HL-60/S4 (cell line): ENCODE measurements around the gene DOCK2.
"Not testable (repeated sequence)": the region's sequence is repeated elsewhere in the genome, so short reads cannot be mapped to it uniquely, and the experiment has no call there.

ENCODE experiments used
- in situ Hi-C: fragments of 300-500 bp; cut with MboI; formaldehyde crosslinking; loops from 2 replicates; pipeline ENCODE4 v1.14.3; 2022; ENCODE audit warnings: low sequenced_read_pairs

DOCK2 gene

DNA sequence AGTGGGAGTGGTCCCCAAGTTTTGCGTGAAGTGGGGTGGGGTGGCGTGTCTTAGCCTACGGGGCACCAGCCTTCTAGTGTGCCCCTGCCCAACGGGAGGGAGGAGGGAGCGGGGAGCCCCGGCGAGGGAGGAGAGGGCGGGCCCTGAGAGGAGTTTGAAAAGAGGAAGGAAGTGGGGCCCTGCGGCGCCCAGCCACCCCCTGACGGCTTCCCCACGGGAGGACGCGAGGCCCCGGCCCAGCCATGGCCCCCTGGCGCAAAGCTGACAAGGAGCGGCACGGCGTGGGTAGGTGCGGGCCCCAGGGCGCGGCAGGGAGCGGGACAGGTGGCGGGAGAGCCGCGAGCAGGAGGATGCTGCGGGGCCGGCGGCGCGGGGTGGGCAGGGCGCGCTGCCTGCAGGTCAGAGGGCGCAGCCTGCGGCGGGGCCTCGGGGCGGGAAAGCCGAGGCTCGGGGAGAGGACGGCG is at the start of gene DOCK2:
Gene DOCK2, plus strand, starts transcription at position 191 of the 464 bp plus-strand sequence. Its CDS starts 52 bp downstream, at position 243.
- in situ Hi-C loops: no loop called here

DNA sequence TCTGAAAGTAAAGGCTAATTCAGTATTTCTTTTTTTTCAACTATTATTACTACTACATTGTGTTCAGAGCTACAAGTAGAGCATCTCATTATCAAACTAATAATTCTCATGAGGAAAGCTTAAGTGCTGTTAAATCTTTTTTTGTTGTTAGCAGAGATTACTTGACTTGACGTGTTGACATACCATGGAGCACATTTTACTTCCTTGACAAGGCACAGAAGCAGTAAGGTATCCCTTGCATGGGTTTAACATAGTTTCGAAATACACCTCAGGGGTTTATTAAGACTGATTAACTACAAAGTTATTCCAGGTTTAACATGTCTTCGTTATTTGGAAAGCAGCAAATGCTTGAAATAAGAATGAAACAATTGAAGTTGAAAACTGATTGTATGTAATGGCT is 46.5 kb upstream of the DOCK2 start:
- in situ Hi-C loops: no loop called here

DNA sequence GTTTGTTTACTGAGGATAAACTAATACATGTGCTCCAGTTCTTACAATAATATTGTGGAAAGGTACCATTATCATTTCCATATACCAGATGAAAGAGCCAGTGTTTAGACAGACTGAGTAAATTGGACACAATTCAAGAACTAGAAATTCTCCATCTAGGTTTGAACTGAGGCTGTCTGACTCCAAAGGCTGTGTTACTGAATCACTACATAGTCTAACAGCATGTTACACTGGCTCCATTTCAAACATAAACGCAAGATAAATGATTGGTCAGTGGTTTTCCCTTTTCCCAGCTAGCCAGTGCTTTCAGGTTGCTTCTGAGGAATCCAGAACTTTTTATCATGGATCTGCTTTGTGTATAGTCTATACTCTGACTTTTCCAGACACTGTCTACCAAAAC is 45.4 kb upstream of the DOCK2 start:
- in situ Hi-C loops: no loop called here

DNA sequence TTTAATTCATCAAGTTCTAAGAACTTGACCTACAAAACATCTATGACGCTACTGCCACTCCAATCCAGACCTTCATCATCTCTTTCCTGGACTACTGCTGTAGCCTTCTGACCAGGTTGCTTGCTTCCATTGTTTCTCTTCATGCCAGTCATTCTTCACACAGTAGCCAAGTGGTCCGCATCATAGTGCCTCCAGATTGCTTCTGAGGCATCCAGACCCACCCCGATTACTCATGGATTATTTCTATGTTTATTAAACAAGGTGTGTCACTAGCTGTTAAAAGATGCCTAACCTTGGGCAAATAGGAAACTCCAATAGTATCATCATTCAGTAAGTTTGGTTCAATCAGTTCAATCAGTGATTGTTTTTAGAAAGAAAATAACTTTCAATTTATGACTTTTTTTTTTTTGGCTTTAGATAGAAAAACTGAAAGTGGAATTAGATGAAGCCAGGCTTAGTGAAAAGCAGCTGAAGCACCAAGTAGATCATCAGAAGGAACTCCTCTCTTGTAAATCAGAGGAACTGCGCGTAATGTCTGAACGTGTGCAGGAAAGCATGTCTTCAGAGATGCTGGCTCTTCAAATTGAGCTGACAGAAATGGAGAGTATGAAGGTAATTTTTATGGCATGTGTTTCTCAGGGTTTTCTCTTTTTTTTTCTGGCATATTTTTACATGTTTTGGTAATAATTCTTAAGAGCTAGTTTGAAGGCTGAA is 44.0 kb upstream of the DOCK2 start:
- in situ Hi-C loops: no loop called here

DNA sequence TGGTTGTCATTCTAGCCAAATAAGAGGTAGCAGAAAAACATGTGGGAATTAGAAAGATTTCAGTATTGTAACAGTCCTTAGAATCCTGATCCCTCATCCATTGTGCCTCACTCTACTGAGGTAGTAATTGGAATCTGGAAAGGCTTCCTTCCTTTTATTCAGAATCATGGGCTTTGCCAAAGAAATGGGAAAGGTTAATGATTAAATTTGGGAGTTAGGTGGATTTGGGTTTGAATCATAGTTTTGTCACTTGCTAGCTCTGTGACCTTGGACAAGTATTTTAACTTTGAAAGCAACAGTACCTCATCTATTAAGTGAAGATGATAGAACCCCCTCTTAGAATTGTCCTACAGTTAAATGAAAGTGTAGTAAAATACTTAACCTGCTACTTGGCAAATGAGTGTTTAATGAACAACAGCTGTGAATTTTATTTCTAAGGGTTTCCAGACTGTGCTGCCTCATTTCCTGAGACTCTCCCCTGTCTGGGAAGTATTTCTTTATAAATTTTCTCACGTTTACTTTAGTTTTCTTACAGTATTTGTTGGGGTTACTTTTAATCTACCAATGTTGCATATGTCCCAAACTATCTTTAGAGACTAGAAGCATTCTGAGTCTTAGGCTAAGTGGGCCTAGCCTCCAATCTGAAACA is 41.8 kb upstream of the DOCK2 start:
- in situ Hi-C loops: no loop called here

DNA sequence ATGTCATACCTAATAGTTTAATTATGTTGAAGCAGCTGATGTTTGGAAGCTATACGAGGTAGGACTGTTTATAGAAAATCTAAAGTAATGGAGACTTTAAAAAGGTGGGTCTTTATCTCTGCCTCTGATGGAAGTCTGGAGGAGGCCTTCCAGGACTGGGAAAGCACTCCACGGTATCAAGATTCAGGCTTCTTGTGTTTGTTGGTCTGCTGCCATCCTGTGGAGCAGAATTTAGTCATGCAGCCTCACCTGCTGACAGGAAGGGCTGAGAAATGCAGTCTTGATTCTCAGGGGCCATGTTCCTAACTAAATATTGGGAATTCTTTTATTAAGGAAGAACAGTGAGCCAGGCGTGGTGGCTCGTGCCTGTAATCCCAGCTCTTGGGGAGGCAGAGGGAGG is 37.6 kb upstream of the DOCK2 start:
- in situ Hi-C loops: no loop called here

DNA sequence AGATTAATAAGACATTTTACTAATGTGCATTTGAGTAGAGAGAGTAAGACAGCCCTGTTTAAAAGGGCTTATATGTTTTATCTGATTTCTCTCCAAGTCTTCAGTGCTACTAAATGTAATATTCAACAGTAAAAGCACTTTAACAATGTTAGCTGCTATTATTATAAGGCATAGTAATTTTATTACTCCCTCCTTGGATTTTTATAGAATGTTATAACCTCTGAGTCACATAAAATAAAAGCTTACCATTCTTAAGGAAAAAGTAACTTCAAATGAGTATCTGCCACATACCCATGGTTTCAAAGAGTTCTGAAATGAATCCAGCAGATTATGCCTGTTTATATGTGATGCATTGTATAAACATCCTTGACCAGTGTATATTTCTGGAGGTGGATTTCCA is 34.5 kb upstream of the DOCK2 start:
- in situ Hi-C loops: no loop called here

DNA sequence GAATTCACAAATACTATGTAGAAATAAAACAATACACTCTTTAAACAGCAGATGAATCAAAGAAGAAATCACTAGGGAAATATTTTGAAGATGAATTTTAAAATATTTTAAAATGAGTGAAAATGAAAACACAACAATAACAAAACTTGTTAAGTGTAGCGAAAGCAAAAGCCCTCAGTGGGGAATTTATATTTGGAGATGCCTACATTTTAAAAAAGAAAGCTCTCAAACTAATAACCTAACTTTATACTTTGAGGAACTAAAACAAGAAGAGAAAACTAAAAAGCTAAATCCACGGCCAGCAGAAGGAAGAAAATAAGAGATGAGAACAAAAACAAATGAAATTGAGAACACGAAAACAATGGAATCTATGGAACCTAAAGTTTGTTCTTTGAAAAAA is 30.8 kb upstream of the DOCK2 start:
- in situ Hi-C loops: no loop called here

DNA sequence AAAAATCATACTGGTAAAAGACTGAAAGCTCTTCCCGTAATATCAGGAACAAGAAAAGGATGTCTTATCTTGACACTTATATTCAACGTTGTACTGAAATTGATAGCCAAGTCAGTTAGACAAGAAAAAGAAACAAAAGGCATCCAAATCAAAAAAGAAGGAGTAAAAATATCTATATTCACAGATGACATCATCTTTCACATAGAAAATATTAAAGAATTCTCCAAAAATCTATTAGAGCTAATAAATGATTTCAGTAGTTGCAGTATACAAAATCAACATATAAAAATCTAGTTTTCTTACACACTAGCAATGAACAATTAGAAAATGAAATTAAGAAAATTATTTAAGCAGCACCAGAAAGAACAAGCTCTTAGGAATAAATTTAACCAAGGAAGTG is 29.2 kb upstream of the DOCK2 start:
- in situ Hi-C loops: no loop called here

DNA sequence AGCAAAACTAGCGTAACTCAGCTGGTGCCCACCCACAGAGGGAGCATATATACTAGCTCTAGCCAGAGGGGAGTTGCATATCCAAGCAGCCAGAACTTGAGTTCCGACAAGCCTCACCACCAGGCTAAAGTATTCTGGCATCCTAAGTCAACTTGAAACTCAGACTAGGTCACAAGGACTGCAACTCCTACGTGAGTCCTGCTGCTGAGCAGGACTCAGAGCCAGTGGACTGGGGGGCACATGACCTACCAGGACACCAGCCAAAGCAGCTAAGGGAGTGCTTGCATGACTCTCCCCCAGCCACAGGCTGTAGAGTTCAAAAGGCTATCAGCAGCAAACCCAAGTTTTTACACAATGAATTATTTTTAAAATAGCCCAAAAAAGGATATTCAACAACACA is 27.4 kb upstream of the DOCK2 start:
- in situ Hi-C loops: no loop called here

DNA sequence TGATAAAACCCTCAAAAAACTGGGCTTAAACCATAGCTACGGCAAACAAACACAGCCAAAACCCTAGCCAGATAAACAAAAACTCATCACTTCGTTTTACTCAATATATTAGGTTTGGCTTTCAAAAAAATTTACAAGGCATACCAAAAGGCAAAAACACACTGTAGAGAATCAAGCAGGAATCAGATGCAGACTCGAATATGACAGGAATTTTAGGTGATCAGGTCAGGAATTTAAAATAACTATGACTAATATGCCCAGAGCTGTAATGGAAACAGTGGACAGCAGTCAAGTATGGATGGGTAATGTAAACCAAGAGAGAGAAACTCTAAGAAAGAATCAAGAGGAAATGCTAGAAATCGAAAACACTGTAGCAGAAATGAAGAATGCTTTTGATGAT is 26.5 kb upstream of the DOCK2 start:
- in situ Hi-C loops: no loop called here

DNA sequence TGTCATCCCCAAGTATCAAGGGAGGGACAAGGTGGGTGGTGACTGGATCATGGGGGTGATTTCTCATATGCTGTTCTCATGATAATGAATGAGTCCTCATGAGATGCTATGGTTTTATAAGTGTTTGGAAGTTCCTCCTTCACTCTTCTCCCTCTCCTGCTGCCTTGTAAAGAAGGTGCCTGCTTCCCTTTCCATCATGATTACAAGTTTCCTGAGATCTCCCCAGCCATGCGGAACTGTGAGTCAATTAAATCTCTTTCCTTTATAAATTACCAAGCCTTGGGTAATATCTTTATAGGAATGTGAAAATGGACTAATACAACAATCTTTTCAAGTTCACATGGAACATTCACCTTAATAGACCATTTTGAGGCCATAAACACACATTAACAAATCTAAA is 21.5 kb upstream of the DOCK2 start:
- in situ Hi-C loops: no loop called here

DNA sequence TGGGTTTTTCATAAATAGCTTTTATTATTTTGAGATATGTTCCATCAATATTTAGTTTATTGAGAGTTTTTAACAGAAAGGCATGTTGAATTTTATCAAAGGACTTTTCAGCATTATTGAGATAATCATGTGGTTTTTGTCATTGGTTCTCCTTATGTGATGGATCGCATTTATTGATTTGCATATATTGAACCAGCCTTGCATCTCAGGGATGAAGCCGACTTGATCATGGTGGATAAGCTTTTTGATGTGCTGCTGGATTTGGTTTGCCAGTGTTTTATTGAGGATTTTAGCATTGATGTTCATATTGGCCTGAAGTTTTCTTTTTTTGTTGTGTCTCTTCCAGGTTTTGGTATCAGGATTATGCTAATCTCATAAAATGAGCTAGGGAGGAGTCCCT is 12.8 kb upstream of the DOCK2 start:
- in situ Hi-C loops: not testable (repeated sequence)

DNA sequence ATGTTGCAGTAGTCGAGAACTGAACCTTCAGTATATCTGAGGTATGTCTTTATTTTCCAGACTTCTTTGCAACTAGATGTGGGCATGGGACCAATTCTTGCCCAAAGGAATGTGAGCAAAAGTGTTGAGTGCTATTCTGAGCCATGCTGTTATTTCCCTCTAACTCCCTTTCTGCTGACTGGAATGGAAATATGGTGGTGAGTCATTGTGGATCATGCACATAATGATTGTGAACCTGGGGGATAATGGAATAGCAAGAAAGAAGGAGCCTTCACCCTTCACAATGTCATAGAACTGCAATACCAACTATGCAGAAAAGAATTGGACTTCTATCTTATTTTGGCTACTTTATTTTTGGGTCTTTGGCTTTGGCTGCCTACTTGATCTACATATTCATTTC is 10.3 kb upstream of the DOCK2 start:
- in situ Hi-C loops: no loop called here

DNA sequence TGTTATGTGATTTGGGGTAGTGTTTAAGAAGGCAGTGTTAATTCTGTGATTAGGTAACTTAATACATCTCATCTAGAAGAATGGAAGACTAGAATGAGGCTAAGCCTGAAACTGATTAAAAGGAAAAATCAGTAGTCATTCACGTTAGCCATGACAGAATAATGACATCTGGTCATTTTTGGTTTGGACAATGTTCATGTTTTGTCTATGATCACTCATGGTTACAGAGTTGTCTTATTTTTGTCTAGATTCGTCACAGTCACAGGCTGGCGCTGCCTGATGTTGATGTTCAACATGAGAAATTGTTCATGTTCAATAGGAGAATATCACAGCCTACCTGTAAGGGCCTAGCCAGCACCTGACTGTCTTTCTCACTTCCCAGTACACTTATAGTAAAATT is 9.5 kb upstream of the DOCK2 start:
- in situ Hi-C loops: no loop called here

DNA sequence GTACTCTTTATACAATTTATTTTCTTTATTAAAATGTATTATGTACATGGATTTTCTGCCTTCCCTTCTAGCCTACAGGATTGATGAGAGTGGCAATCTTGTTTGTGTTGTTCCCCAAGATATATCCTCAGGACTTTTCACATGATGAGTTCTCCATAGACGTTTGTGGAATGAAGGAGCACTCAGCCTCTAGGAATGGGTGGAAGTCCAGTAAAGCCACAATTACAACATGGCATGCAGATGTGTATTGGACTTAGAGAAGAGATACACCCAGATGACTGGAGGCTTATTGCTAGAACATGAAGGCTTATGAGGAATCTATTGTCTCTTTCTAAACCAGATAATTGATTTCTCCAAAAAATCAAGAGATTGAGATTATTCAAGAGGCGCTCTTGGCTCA is 8.2 kb upstream of the DOCK2 start:
- in situ Hi-C loops: no loop called here

DNA sequence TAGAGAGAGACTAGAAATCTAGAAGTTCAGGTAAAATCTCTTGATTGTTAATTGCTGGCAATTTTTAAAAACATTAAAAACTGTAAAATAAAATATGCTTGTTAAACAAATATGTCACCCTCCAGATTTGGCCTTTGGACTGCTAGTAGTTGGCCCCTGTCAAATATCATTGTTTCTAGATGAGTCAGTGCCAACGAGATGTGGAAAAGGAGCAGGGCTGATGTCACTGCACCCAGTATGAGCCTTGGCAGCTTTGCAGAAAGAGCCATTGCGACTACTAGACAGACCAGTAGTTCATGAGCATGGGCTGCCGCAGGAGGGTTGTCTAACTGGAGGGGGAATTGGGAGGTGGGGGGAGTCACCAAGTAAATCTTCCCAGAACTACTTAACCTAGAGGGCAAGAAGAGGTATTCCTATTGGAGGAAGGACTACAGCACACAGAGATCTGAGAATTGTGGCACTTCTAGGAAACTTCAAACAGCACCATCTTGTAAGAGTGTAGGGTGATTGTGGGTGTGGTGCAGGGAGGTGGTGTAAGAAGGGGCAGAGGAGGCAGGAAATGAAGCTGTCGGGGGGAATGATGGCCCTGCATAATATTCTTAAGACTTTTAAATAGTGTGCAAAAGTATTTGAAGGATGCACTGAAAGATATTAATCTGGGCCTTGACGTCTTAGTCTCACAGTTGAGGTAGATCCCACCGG is 7.1 kb upstream of the DOCK2 start:
- in situ Hi-C loops: no loop called here

DNA sequence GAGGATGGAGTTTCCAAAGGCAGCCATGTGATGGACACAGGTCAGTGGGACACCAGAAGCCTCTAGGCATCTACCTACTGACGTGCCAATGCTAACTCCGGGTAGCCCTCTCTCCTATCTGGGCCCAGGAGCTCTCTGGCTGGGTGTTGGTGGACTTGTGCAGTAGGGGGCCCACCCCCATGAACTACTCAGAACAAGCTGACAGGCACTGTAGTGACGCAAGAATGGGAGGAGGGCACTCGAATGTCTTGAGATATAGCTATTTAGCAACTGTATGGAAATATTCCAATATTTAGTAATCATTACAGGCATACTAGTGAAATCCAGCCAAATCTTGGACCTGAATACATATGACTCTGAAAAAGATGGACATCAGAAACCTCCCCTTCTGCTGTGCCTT is 5.7 kb upstream of the DOCK2 start:
- in situ Hi-C loops: no loop called here

DNA sequence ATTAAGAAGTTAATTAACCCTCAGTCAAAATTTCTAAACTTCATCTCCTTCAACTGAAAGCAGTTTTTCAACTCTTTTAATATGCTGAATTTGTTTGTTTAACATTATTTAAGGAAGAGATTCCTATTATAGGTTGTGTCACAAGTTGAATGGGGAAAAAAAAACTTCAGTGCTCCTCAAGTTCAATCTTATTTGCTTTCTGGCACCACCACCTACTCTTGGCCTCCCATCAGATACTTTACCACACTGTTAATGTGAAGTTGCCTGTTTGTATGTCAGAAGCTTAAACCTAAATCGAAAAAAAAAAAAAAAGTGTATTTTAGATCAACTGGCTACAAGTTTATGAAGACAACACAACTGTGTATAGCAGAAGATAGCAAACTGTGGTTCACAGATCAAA is 4.1 kb upstream of the DOCK2 start:
- in situ Hi-C loops: no loop called here

DNA sequence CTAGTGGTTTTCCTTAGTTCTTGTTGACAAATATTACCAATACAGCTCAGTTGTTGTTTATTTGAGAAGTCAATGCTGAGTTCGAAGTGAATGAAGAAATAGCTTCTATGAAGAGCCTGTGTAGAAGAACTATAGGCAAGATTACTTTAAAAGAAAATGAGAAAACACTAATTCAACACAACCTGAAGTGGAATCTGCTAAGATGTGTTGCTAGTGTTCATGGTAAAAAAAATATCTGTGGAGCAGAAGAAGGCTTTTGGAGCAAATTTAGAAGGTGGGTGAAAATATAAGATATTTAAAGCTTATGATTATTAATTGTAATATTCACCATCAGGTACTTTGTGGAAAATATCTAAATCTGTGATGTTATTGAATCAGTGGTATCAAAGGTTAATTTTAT is 2.5 kb upstream of the DOCK2 start:
- in situ Hi-C loops: no loop called here

DNA sequence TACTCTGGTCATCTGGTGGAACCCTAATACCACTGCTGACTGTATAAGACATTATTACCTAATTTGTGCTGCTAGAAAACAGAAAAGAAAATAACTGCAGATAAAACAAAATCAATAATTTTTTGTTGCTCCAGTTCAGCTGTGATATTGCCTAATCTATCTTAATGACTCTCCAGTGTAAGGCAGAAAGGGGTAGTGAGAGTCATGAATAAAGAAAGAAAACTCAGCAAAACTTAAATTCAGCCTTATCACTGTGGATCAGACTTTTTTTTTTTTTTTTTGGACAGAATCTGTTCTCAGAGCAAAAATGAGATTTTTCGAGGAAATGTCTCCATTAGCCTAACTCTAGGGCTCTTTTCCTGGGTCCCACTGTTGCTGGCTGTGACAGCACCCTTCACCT is 1.1 kb upstream of the DOCK2 start:
- in situ Hi-C loops: no loop called here

DNA sequence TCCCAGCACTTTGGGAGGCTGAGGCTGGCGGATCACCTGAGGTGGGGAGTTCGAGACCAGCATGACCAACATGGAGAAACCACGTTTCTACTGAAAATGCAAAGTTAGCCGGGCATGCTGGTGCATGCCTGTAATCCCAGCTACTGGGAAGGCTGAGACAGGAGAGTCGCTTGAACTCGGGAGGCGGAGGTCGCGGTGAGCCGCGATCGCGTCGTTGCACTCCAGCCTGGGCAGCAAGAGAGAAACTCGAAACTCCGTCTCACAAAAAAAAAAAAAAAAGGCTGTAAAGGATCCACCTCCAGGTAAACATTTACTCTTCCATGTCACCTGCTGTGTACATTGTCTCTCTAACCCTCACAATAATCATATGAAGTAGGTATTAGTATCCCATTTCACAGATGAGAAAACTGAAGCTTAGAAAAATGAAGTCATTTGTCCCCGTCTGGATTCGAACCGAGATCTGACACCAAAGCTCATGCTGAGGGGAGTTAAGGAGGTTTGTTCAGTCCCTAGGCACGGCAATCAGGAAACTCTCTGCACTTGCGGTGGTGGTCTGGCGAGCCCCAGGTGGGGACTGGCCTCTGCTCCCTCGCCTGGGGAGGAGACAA is 494 bp upstream of the DOCK2 start:
- in situ Hi-C loops: no loop called here
